ENCODE results near the gene TFCP2L1. TPM values are rescaled to one million over a fixed set of nuclear protein-coding genes. Genes with fewer than 3 reads are reported as not detected.

The TFCP2L1 gene
- total RNA-seq, 4 donors from 2014 or later, result 0.39 to 1.6 (median 0.46) TPM

GRCh38 chr2:121240436-121240835 is 44.6 kb downstream of the TFCP2L1 start:
- no peak overlapping the region for H3K27ac ChIP-seq (replicated peaks in 1 of 4)
- 84% methylated on average over 6 of the region's 6 CpGs for WGBS
- no peaks in the 10 kb centered on the region for H3K36me3 ChIP-seq
- intact Hi-C loops (cut with DNase I), result no loop called here
- no peak overlapping the region for H3K4me3 ChIP-seq
- peaks cover 0 to 20% (median 0%) of the 10 kb centered on the region in 4 donors for H3K27me3 ChIP-seq
- no peaks in the 10 kb centered on the region for H3K4me1 ChIP-seq
- no peak for DNase-seq (ENCODE audit: extremely low spot score)
- TF ChIP-seq EP300 (IDR thresholded peaks at IDR 0.05) (no peak), CTCF (IDR thresholded peaks at IDR 0.05) (no peak)
- no peaks in the 10 kb centered on the region for H3K9me3 ChIP-seq

GRCh38 chr2:121239969-121240368 is 45.0 kb downstream of the TFCP2L1 start:
- 67% methylated on average over 5 of the region's 5 CpGs for WGBS
- Histone ChIP-seq H3K9me3 (no peaks in the 10 kb centered on the region), H3K27ac (replicated peaks in 1 of 4) (no peak overlapping the region), H3K4me1 (no peaks in the 10 kb centered on the region), H3K27me3 (peaks cover 0 to 20% (median 0%) of the 10 kb centered on the region in 4 donors), H3K36me3 (no peaks in the 10 kb centered on the region), H3K4me3 (no peak overlapping the region)
- TF ChIP-seq CTCF (IDR thresholded peaks at IDR 0.05) (no peak), POLR2AphosphoS5 (IDR thresholded peaks at IDR 0.05) (no peak), EP300 (IDR thresholded peaks at IDR 0.05) (no peak), POLR2A (IDR thresholded peaks at IDR 0.05; ENCODE audit: low read depth) (no peak)
- DNase-seq (ENCODE audit: extremely low spot score), result no peak
- intact Hi-C loops (cut with DNase I), result no loop called here

- intact Hi-C loops (cut with DNase I), result no loop called here
These were observed 45.5 kb downstream of the TFCP2L1 start for GRCh38 chr2:121239471-121239870.

GRCh38 chr2:121238828-121239227 is 46.2 kb downstream of the TFCP2L1 start:
- intact Hi-C loops (cut with DNase I), result no loop called here
- Histone ChIP-seq H3K36me3 (no peaks in the 10 kb centered on the region), H3K9me3 (no peaks in the 10 kb centered on the region), H3K27me3 (peaks cover 0 to 28% (median 0%) of the 10 kb centered on the region in 4 donors), H3K4me3 (no peak overlapping the region), H3K4me1 (peaks cover 0 to 6% (median 0%) of the 10 kb centered on the region in 4 donors), H3K27ac (replicated peaks in 1 of 4) (no peak overlapping the region)
- WGBS, result 93% methylated on average over 4 of the region's 4 CpGs
- no peak for DNase-seq (ENCODE audit: extremely low spot score)
- TF ChIP-seq CTCF (IDR thresholded peaks at IDR 0.05) (no peak), POLR2AphosphoS5 (IDR thresholded peaks at IDR 0.05) (no peak), EP300 (IDR thresholded peaks at IDR 0.05) (no peak), POLR2A (IDR thresholded peaks at IDR 0.05; ENCODE audit: low read depth) (no peak)

More at GRCh38 chr2:121239471-121239870, 45.5 kb downstream of the TFCP2L1 start:
- DNase-seq (ENCODE audit: extremely low spot score), result no peak
- H3K4me3 ChIP-seq, result no peak overlapping the region
- H3K9me3 ChIP-seq, result no peaks in the 10 kb centered on the region
- H3K4me1 ChIP-seq, result no peaks in the 10 kb centered on the region
- no peaks in the 10 kb centered on the region for H3K36me3 ChIP-seq
- WGBS, result 95% methylated on average over 10 of the region's 15 CpGs
- no peak for TF ChIP-seq EP300 (IDR thresholded peaks at IDR 0.05)
- no peak for TF ChIP-seq POLR2A (IDR thresholded peaks at IDR 0.05; ENCODE audit: low read depth)
- TF ChIP-seq POLR2AphosphoS5 (IDR thresholded peaks at IDR 0.05), result no peak
- TF ChIP-seq CTCF (IDR thresholded peaks at IDR 0.05), result no peak
- no peak overlapping the region for H3K27ac ChIP-seq (replicated peaks in 1 of 4)
- H3K27me3 ChIP-seq, result peaks cover 0 to 22% (median 0%) of the 10 kb centered on the region in 4 donors

- no peak for DNase-seq (ENCODE audit: extremely low spot score)
- no peak overlapping the region for H3K4me3 ChIP-seq
- no peak overlapping the region for H3K27ac ChIP-seq (replicated peaks in 1 of 4)
- H3K4me1 ChIP-seq, result peaks cover 0 to 7% (median 0%) of the 10 kb centered on the region in 4 donors
- H3K27me3 ChIP-seq, result peaks cover 0 to 33% (median 0%) of the 10 kb centered on the region in 4 donors
- TF ChIP-seq POLR2AphosphoS5 (IDR thresholded peaks at IDR 0.05), result no peak
- WGBS, result 95% methylated on average over 14 of the region's 16 CpGs
- no peaks in the 10 kb centered on the region for H3K9me3 ChIP-seq
- H3K36me3 ChIP-seq, result no peaks in the 10 kb centered on the region
- intact Hi-C loops (cut with DNase I), result no loop called here
These were observed 46.9 kb downstream of the TFCP2L1 start for GRCh38 chr2:121237980-121238665.

Measured in esophagus muscularis mucosa (tissue), 4 donors.